ENCODE results near the gene BCL2L14.

- TF ChIP-seq CTCF (IDR thresholded peaks at IDR 0.05) = no peak
- TF ChIP-seq POLR2AphosphoS5 (IDR thresholded peaks at IDR 0.05; ENCODE audit: low read depth, low read length) = no peak
- TF ChIP-seq REST (IDR thresholded peaks at IDR 0.05; ENCODE audit: insufficient read depth in 1 of 2, low read depth in 2 of 2, low read length in 1 of 2) = no peak
These were observed 20.3 kb downstream of the BCL2L14 start for GRCh38 chr12:12091071-12091470.

Measured in Panc1 (cell line).